OCI-LY7 (cell line): Measurements from ENCODE around the gene NAT9.

Experiments
- CTCF ChIP-seq: fragments of 200-600 bp; sonication (generic); conservative IDR thresholded peaks from 2 replicates; pipeline ENCODE4 v1.5.1; 2014; ENCODE audit warnings: mild to moderate bottlenecking, antibody characterized with exemption, low read length, moderate library complexity, mixed read lengths
- EZH2phosphoT487 ChIP-seq: fragments of 200-600 bp; sonication (generic); IDR thresholded peaks from 2 replicates; pipeline ENCODE4 v1.6.1; 2018; ENCODE audit warnings: low read depth, borderline replicate concordance, mild to moderate bottlenecking, mixed run types, antibody characterized with exemption, low read length, moderate library complexity, mixed read lengths

GRCh38 chr17:74798239-74798707 is 22.1 kb upstream of the NAT9 start:
- TF ChIP-seq CTCF (no peak), EZH2phosphoT487 (no peak)
